K562 (cell line): ENCODE measurements around the gene SPDYE3. TPM values are rescaled to one million over a fixed set of nuclear protein-coding genes. Genes with fewer than 3 reads are reported as not detected.
A peak's percentile ranks its signal among the peaks of the same experiment; 100 is the strongest.

ENCODE experiments used
- KLF1 ChIP-seq: fragments of 450-650 bp; IDR thresholded peaks from 2 replicates; pipeline ENCODE4 v1.6.1; 2016; ENCODE audit warnings: missing genetic modification characterization, missing compliant biosample characterization
- LCOR ChIP-seq: sonication (generic); formaldehyde crosslinking; IDR thresholded peaks from 2 replicates; pipeline ENCODE4 v1.8.0; 2022; ENCODE audit warnings: mild to moderate bottlenecking, missing genetic modification reagents
- MTA3 ChIP-seq: fragments of 450-650 bp; formaldehyde crosslinking; IDR thresholded peaks from 2 replicates; pipeline ENCODE4 v1.6.1; 2017; ENCODE audit warnings: mild to moderate bottlenecking, borderline replicate concordance
- NBN ChIP-seq: fragments of 450-650 bp; IDR thresholded peaks from 2 replicates; pipeline ENCODE4 v1.6.1; 2016; ENCODE audit warnings: low read depth, mild to moderate bottlenecking
- NR2C1 ChIP-seq, 2 experiments: fragments of 450-650 bp; IDR thresholded peaks; 2 replicates each; pipeline ENCODE4 v1.6.1; 2017; ENCODE audit warnings: mild to moderate bottlenecking in 2 of 2, antibody characterized with exemption in 1 of 2, inconsistent platforms in 1 of 2, missing compliant biosample characterization in 1 of 2, missing genetic modification characterization in 1 of 2
- PHF20 ChIP-seq: fragments of 450-650 bp; IDR thresholded peaks from 2 replicates; pipeline ENCODE4 v1.6.1; 2018; ENCODE audit not compliant: partially characterized antibody
- PKNOX1 ChIP-seq: fragments of 450-650 bp; IDR thresholded peaks from 2 replicates; pipeline ENCODE4 v1.6.1; 2016
- POLR2AphosphoS2 ChIP-seq: IDR thresholded peaks from 2 replicates; pipeline ENCODE4 v1.6.1; 2012; ENCODE audit warnings: low read length, improper control_type of control experiment
- PRDM10 ChIP-seq: fragments of 450-650 bp; IDR thresholded peaks from 2 replicates; pipeline ENCODE4 v1.6.1; 2018; ENCODE audit not compliant: partially characterized antibody
- TBP ChIP-seq: optimal IDR thresholded peaks from 2 replicates; pipeline ENCODE3; 2011; ENCODE audit warnings: low read depth, low read length, improper control_type of control experiment
- VEZF1 ChIP-seq: fragments of 200-800 bp; sonication (Bioruptor generic); IDR thresholded peaks from 2 replicates; pipeline ENCODE4 v1.6.1; 2017; ENCODE audit warnings: missing genetic modification characterization, missing compliant biosample characterization
- YY1 ChIP-seq, 3 experiments: IDR thresholded peaks; 2 replicates each; pipeline ENCODE4 v1.6.1; 2011; ENCODE audit warnings: low read length in 2 of 3, mild to moderate bottlenecking in 2 of 3, moderate library complexity in 2 of 3, borderline replicate concordance in 1 of 3, control low read depth in 1 of 3, low read depth in 1 of 3; ENCODE audit not compliant: insufficient read depth in 3 of 3, insufficient replicate concordance in 2 of 3, control insufficient read depth in 1 of 3, insufficient read length in 1 of 3; ENCODE audit errors: extremely low read depth in 1 of 3
- ZFX ChIP-seq: sonication (generic); formaldehyde crosslinking; IDR thresholded peaks from 2 replicates; pipeline ENCODE4 v1.8.0; 2022; ENCODE audit warnings: mild to moderate bottlenecking, missing genetic modification reagents, moderate library complexity
- polyA plus RNA-seq, 8 experiments: library from polyadenylated mRNA; depleted of rRNA in 4 of 8; stranded (reverse) in 5 of 8; unstranded in 3 of 8; fragments of >200 nt; fragmentation: Nextera tagmentation in 2 of 8; fragmentation: Illumina TruSeq in 1 of 8; extraction: Ambion mirVana in 2 of 8; extraction: Trizol in 1 of 8; gene quantifications; 2 replicates each; pipeline versions ENCODE4 v1.2.1 to v1.2.3, GENCODE V29; 2011 to 2014; ENCODE audit warnings: inconsistent platforms in 1 of 8, missing spikeins in 1 of 8
- total RNA-seq, 7 experiments: library from RNA; depleted of rRNA in 6 of 7; stranded (reverse); fragments of >200 nt in 6 of 7; fragmentation: Illumina TruSeq in 2 of 7; extraction: Trizol in 2 of 7; gene quantifications; 2 replicates each; pipeline versions ENCODE4 v1.2.1 to v1.2.3, GENCODE V29; 2011 to 2021; ENCODE audit warnings: low replicate concordance in 1 of 7
- TF ChIP-seq, protein P1 (sequence below), 2 experiments: IDR thresholded peaks; 2 replicates each; pipeline ENCODE4 v1.6.1; 2011; ENCODE audit warnings: borderline replicate concordance in 1 of 2, control low read depth in 1 of 2, low read depth in 1 of 2, low read length in 1 of 2, mild to moderate bottlenecking in 1 of 2, mixed read lengths in 1 of 2, moderate library complexity in 1 of 2; ENCODE audit not compliant: insufficient read depth in 1 of 2, insufficient read length in 1 of 2, poor library complexity in 1 of 2, severe bottlenecking in 1 of 2; ENCODE audit errors: extremely low read depth in 1 of 2
- TF ChIP-seq, protein P2 (sequence below), 2 experiments: fragments of 450-650 bp; conservative IDR thresholded peaks; 2 replicates each; pipeline ENCODE4 v1.6.1; 2017; ENCODE audit warnings: mild to moderate bottlenecking in 2 of 2, moderate library complexity in 2 of 2

The SPDYE3 gene
- total and polyA plus RNA-seq, 9 of the 15 experiments (the other 6 are each of a cell fraction or from before 2014, with no cell fraction given): 0.04 to 3.3 (median 1.2) TPM; not detected in 6

- TF ChIP-seq PRDM10: peak; percentile 58
- peak in 1 of 3 experiments; percentile 44 for TF ChIP-seq YY1 (IDR thresholded peaks at IDR 0.05; ENCODE audit: borderline replicate concordance in 1 of 3, control insufficient read depth in 1 of 3, extremely low read depth in 1 of 3, insufficient read depth in 3 of 3, insufficient read length in 1 of 3, insufficient replicate concordance in 2 of 3, low read depth in 1 of 3, low read length in 2 of 3)
- TF ChIP-seq LCOR: peak; percentile 83
- TF ChIP-seq PKNOX1: peak; percentile 78
- TF ChIP-seq POLR2AphosphoS2: peak; percentile 83; the same call in 1 of the 2 replicates
- TF ChIP-seq KLF1 (tag): 0 out of 2 replicates have a peak, but pooled peaks have one; percentile 16
- TF ChIP-seq, protein P1, sequence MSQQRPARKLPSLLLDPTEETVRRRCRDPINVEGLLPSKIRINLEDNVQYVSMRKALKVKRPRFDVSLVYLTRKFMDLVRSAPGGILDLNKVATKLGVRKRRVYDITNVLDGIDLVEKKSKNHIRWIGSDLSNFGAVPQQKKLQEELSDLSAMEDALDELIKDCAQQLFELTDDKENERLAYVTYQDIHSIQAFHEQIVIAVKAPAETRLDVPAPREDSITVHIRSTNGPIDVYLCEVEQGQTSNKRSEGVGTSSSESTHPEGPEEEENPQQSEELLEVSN (IDR thresholded peaks at IDR 0.05; ENCODE audit: borderline replicate concordance in 1 of 2, extremely low read depth in 1 of 2, insufficient read depth in 1 of 2, insufficient read length in 1 of 2, low read depth in 1 of 2, low read length in 1 of 2, poor library complexity in 1 of 2, severe bottlenecking in 1 of 2): peak in 1 of 2 experiments; percentile 61
- peak; percentile 74 for TF ChIP-seq TBP
- TF ChIP-seq NBN: peak; percentile 74; the same call in 1 of the 2 replicates
- TF ChIP-seq, protein P2, sequence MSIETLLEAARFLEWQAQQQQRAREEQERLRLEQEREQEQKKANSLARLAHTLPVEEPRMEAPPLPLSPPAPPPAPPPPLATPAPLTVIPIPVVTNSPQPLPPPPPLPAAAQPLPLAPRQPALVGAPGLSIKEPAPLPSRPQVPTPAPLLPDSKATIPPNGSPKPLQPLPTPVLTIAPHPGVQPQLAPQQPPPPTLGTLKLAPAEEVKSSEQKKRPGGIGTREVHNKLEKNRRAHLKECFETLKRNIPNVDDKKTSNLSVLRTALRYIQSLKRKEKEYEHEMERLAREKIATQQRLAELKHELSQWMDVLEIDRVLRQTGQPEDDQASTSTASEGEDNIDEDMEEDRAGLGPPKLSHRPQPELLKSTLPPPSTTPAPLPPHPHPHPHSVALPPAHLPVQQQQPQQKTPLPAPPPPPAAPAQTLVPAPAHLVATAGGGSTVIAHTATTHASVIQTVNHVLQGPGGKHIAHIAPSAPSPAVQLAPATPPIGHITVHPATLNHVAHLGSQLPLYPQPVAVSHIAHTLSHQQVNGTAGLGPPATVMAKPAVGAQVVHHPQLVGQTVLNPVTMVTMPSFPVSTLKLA (conservative IDR thresholded peaks at IDR 0.05): peak; percentile 89 to 94
- peak; percentile 94 for TF ChIP-seq NR2C1 (IDR thresholded peaks at IDR 0.05)
- TF ChIP-seq NR2C1 (tag; IDR thresholded peaks at IDR 0.05): peak; percentile 95
- TF ChIP-seq ZFX (CRISPR knock-in tag): peak; percentile 97
- peak; percentile 95; the same call in 1 of the 2 replicates for TF ChIP-seq MTA3
- TF ChIP-seq VEZF1 (CRISPR knock-in tag): peak; percentile 94; the same call in 1 of the 2 replicates
- TF ChIP-seq PHF20: peak; percentile 91
Observed at GRCh38 chr7:100335566-100336466, 28.3 kb downstream of the SPDYE3 start (continued).
